ENCODE measurements around the gene CDH23.

DNA sequence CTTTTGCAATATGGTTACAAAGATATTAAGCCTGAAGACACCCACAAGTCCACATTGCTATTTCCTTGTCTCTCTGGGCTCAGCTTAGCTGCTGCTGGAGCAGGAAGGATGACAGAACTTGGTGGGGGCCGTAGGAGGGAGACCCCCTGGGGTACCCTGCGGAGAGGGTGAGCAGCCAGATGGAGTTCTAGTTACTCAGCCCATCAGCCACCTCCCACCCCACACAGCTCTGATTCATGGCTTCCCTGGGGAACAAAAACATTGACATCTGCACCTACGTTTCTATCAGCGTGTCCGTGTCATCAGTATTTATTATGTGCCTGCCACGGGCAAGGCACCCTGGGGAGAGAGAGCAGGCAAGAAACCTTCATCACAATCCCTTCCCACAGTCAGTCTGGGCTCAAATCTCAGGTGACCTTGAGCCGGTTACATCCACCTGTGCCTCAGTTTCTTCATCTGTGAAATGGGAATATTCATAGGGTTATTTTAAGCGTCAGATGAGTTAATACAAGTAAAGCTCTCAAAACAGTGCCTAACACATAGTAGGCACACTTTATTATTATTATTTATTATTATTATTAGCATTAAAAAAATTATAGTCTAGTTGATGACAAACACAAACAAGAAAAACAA is 191.3 kb downstream of the CDH23 start:
- TF ChIP-seq GATA2 (IDR thresholded peaks at IDR 0.05; ENCODE audit: low read depth, low read length) (no peak), GATA3 (IDR thresholded peaks at IDR 0.05; ENCODE audit: low read depth, low read length) (no peak)

All from SH-SY5Y (cell line).